HepG2 (cell line): ENCODE data around the gene UCKL1. TPM values are rescaled to one million over a fixed set of nuclear protein-coding genes. Genes with fewer than 3 reads are reported as not detected.

Source experiments
- CEBPG ChIP-seq: IDR thresholded peaks from 2 replicates; pipeline ENCODE4 v1.6.1; 2016
- DR1 ChIP-seq: sonication (generic); formaldehyde crosslinking; IDR thresholded peaks from 2 replicates; pipeline ENCODE4 v1.8.0; 2021; ENCODE audit warnings: mild to moderate bottlenecking, missing genetic modification reagents, inconsistent platforms
- FLYWCH1 ChIP-seq: sonication (generic); formaldehyde crosslinking; IDR thresholded peaks from 2 replicates; pipeline ENCODE4 v1.8.1; 2023; ENCODE audit warnings: mild to moderate bottlenecking, missing genetic modification reagents
- FOXC1 ChIP-seq: sonication (generic); formaldehyde crosslinking; IDR thresholded peaks from 2 replicates; pipeline ENCODE4 v1.8.0; 2022; ENCODE audit warnings: mild to moderate bottlenecking, missing genetic modification reagents, borderline replicate concordance
- FOXK1 ChIP-seq: sonication (generic); formaldehyde crosslinking; IDR thresholded peaks from 2 replicates; pipeline ENCODE4 v1.4.0; 2020; ENCODE audit warnings: low read depth, missing genetic modification reagents, borderline replicate concordance
- HNF4G ChIP-seq, 2 experiments: sonication (generic) in 1 of 2; formaldehyde crosslinking in 1 of 2; IDR thresholded peaks; 2 replicates each; pipeline versions ENCODE4 v1.4.0 to v1.6.1; 2011 to 2020; ENCODE audit warnings: borderline replicate concordance in 2 of 2, low read depth in 2 of 2, mild to moderate bottlenecking in 2 of 2, low read length in 1 of 2, missing genetic modification reagents in 1 of 2, moderate library complexity in 1 of 2
- HOXA5 ChIP-seq: sonication (generic); formaldehyde crosslinking; IDR thresholded peaks from 2 replicates; pipeline ENCODE4 v1.4.0; 2020; ENCODE audit warnings: missing genetic modification reagents
- KAT2B ChIP-seq: fragments of 150-350 bp; IDR thresholded peaks from 2 replicates; pipeline ENCODE4 v1.6.1; 2014; ENCODE audit warnings: low read depth, low read length, borderline replicate concordance
- KLF9 ChIP-seq: IDR thresholded peaks from 2 replicates; pipeline ENCODE4 v1.6.1; 2016; ENCODE audit warnings: low read depth
- PRMT3 ChIP-seq: sonication (generic); formaldehyde crosslinking; IDR thresholded peaks from 2 replicates; pipeline ENCODE4 v1.8.1; 2022; ENCODE audit warnings: low read depth, mild to moderate bottlenecking, moderate library complexity, missing genetic modification reagents, borderline replicate concordance
- RCOR2 ChIP-seq: IDR thresholded peaks from 2 replicates; pipeline ENCODE4 v1.6.1; 2016; ENCODE audit warnings: missing biosample characterization, missing genetic modification reagents
- REXO4 ChIP-seq: sonication (generic); formaldehyde crosslinking; IDR thresholded peaks from 2 replicates; pipeline ENCODE4 v1.8.0; 2022; ENCODE audit warnings: missing genetic modification reagents, mild to moderate bottlenecking, borderline replicate concordance
- SKI ChIP-seq: fragments of 450-650 bp; IDR thresholded peaks from one replicate; pipeline ENCODE4 v1.6.1; 2018; ENCODE audit warnings: mild to moderate bottlenecking; ENCODE audit not compliant: partially characterized antibody
- ZNF225 ChIP-seq: sonication (generic); formaldehyde crosslinking; IDR thresholded peaks from 2 replicates; pipeline ENCODE4 v1.4.0; 2020; ENCODE audit warnings: mild to moderate bottlenecking, missing genetic modification reagents
- ZNF343 ChIP-seq: sonication (generic); formaldehyde crosslinking; IDR thresholded peaks from 2 replicates; pipeline ENCODE4 v1.4.0; 2020; ENCODE audit warnings: mild to moderate bottlenecking, missing genetic modification reagents
- ZNF367 ChIP-seq: sonication (generic); formaldehyde crosslinking; IDR thresholded peaks from 2 replicates; pipeline ENCODE4 v1.4.0; 2020; ENCODE audit warnings: missing genetic modification reagents, borderline replicate concordance
- ZNF577 ChIP-seq: sonication (generic); formaldehyde crosslinking; IDR thresholded peaks from 2 replicates; pipeline ENCODE4 v1.4.0; 2020; ENCODE audit warnings: mild to moderate bottlenecking, low read depth, missing genetic modification reagents, borderline replicate concordance
- ZNF629 ChIP-seq: sonication (generic); formaldehyde crosslinking; conservative IDR thresholded peaks from 2 replicates; pipeline ENCODE4 v1.5.0; 2020; ENCODE audit warnings: missing genetic modification reagents
- ZNF678 ChIP-seq: sonication (generic); formaldehyde crosslinking; IDR thresholded peaks from 2 replicates; pipeline ENCODE4 v1.4.0; 2020; ENCODE audit warnings: mild to moderate bottlenecking, missing genetic modification reagents
- ZNF775 ChIP-seq: sonication (generic); formaldehyde crosslinking; IDR thresholded peaks from 2 replicates; pipeline ENCODE4 v1.4.0; 2020; ENCODE audit warnings: missing genetic modification reagents, mild to moderate bottlenecking, moderate library complexity, borderline replicate concordance
- ZNF777 ChIP-seq: sonication (generic); formaldehyde crosslinking; IDR thresholded peaks from 2 replicates; pipeline ENCODE4 v1.4.0; 2020; ENCODE audit warnings: missing genetic modification reagents
- ZNF780A ChIP-seq: sonication (generic); formaldehyde crosslinking; IDR thresholded peaks from 2 replicates; pipeline ENCODE4 v1.8.0; 2022; ENCODE audit warnings: mild to moderate bottlenecking, missing genetic modification reagents, moderate library complexity
- polyA plus RNA-seq, 8 experiments: library from polyadenylated mRNA; depleted of rRNA in 3 of 8; stranded (reverse) in 7 of 8; unstranded in 1 of 8; fragments of >200 nt; fragmentation: Illumina TruSeq in 4 of 8; extraction: Trizol in 4 of 8; gene quantifications; 2 replicates each; pipeline versions ENCODE4 v1.2.1 to v1.2.3, GENCODE V29; 2011 to 2016; ENCODE audit warnings: low read depth in 4 of 8, missing spikeins in 1 of 8, mixed read lengths in 1 of 8; ENCODE audit not compliant: insufficient read depth in 1 of 8
- total RNA-seq, 5 experiments: library from RNA; depleted of rRNA; stranded (reverse); fragments of >200 nt; fragmentation: Illumina TruSeq; extraction: Trizol; gene quantifications; 2 replicates each; pipeline ENCODE4 v1.2.3, GENCODE V29; 2016; ENCODE audit warnings: low read depth in 1 of 5
- TF ChIP-seq, protein P1 (sequence below): sonication (generic); formaldehyde crosslinking; IDR thresholded peaks from 2 replicates; pipeline ENCODE4 v1.4.0; 2020; ENCODE audit warnings: mild to moderate bottlenecking, missing genetic modification reagents

Gene UCKL1
- total and polyA plus RNA-seq, 2 of the 13 experiments (the other 11 are each of a cell fraction or from before 2014, with no cell fraction given): 50.2 to 126 TPM

DNA sequence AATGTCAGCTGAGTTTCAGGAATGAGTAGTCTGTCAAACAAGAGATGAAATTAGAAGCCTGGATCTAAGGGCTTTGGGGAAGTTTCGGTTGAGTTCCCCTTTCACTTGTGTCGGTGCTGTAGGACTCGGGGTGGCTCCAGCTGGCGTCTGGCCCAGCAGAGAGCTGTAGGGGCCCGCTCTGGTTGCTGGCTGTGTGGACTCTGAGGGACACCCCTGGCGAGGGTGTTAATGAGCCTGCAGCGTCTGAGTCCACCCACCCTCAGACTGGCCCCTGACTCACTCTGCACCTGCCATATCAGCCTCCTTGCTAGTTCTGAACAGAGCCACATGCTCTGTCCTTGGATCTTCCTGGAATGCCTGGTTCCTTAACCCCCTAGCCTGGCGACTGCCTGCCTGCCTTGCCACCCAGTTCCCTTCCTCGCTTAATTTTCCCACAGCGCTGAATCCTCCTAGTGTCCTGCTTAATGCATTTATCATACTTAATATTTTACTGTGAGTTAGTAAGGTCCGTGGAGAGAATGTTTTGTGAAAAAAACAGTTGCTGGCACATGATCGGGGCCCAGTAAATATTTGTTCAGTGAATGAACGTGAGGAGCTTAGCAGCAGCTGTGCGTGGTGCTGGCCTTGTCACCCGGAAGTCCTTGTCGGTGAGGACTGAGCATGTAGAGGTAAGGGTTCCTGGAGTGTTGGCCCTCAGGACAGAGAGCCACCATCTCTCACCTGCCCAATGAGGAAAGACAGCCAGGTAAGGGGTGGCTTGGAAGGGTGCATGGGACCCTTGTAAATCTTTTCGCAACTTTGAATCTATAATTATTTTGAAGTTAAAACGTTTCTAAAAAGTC lies 59.7 kb downstream of the UCKL1 start (continued):
- no peak for TF ChIP-seq KLF9 (CRISPR knock-in tag)
- TF ChIP-seq ZNF629: 0 out of 2 replicates have a peak, but pooled peaks have one; percentile 25
- TF ChIP-seq SKI: no peak
- no peak for TF ChIP-seq FLYWCH1 (CRISPR knock-in tag)
- no peak for TF ChIP-seq ZNF343 (CRISPR knock-in tag)
- no peak for TF ChIP-seq ZNF780A (CRISPR knock-in tag)
- no peak for TF ChIP-seq CEBPG (CRISPR knock-in tag)
- no peak for TF ChIP-seq REXO4 (CRISPR knock-in tag)
- no peak for TF ChIP-seq ZNF678 (CRISPR knock-in tag)
- TF ChIP-seq FOXK1: peak; percentile 73
- no peak for TF ChIP-seq KAT2B
- no peak for TF ChIP-seq HNF4G (IDR thresholded peaks at IDR 0.05; ENCODE audit: borderline replicate concordance, low read depth, low read length)
- TF ChIP-seq HNF4G (CRISPR knock-in tag; IDR thresholded peaks at IDR 0.05; ENCODE audit: borderline replicate concordance, low read depth): 0 out of 2 replicates have a peak, but pooled peaks have one; percentile 45
- TF ChIP-seq ZNF777: 0 out of 2 replicates have a peak, but pooled peaks have one; percentile 20
- TF ChIP-seq HOXA5 (CRISPR knock-in tag): peak; percentile 26
- no peak for TF ChIP-seq ZNF367
- TF ChIP-seq ZNF577 (CRISPR knock-in tag): no peak
- TF ChIP-seq DR1: no peak
- peak; percentile 54; the same call in 1 of the 2 replicates for TF ChIP-seq FOXC1 (CRISPR knock-in tag)
- peak; percentile 85; the same call in 1 of the 2 replicates for TF ChIP-seq ZNF225 (CRISPR knock-in tag)
- peak; percentile 82; the same call in 1 of the 2 replicates for TF ChIP-seq ZNF775
- no peak; the same call in 1 of the 2 replicates for TF ChIP-seq RCOR2 (CRISPR knock-in tag)
- no peak for TF ChIP-seq PRMT3 (CRISPR knock-in tag)
- TF ChIP-seq, protein P1, sequence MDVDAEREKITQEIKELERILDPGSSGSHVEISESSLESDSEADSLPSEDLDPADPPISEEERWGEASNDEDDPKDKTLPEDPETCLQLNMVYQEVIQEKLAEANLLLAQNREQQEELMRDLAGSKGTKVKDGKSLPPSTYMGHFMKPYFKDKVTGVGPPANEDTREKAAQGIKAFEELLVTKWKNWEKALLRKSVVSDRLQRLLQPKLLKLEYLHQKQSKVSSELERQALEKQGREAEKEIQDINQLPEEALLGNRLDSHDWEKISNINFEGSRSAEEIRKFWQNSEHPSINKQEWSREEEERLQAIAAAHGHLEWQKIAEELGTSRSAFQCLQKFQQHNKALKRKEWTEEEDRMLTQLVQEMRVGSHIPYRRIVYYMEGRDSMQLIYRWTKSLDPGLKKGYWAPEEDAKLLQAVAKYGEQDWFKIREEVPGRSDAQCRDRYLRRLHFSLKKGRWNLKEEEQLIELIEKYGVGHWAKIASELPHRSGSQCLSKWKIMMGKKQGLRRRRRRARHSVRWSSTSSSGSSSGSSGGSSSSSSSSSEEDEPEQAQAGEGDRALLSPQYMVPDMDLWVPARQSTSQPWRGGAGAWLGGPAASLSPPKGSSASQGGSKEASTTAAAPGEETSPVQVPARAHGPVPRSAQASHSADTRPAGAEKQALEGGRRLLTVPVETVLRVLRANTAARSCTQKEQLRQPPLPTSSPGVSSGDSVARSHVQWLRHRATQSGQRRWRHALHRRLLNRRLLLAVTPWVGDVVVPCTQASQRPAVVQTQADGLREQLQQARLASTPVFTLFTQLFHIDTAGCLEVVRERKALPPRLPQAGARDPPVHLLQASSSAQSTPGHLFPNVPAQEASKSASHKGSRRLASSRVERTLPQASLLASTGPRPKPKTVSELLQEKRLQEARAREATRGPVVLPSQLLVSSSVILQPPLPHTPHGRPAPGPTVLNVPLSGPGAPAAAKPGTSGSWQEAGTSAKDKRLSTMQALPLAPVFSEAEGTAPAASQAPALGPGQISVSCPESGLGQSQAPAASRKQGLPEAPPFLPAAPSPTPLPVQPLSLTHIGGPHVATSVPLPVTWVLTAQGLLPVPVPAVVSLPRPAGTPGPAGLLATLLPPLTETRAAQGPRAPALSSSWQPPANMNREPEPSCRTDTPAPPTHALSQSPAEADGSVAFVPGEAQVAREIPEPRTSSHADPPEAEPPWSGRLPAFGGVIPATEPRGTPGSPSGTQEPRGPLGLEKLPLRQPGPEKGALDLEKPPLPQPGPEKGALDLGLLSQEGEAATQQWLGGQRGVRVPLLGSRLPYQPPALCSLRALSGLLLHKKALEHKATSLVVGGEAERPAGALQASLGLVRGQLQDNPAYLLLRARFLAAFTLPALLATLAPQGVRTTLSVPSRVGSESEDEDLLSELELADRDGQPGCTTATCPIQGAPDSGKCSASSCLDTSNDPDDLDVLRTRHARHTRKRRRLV (CRISPR knock-in tag): no peak
